ENCODE data around the gene SCAND1.

GRCh38 chr20:35920523-35920922 lies 33.8 kb downstream of the SCAND1 start:
- no peak for TF ChIP-seq CTCF (IDR thresholded peaks at IDR 0.05; ENCODE audit: low read length)
- no peak for TF ChIP-seq EZH2 (IDR thresholded peaks at IDR 0.05; ENCODE audit: borderline replicate concordance, low read length)

All from OCI-LY1 (cell line).